Liver (tissue), 9 donors: ENCODE measurements around the gene ZNF366. TPM values are rescaled to one million over a fixed set of nuclear protein-coding genes. Genes with fewer than 3 reads are reported as not detected.

Experiments
- DNase-seq: peaks from one replicate; pipeline ENCODE4 v3.0.0-alpha.2; 2017; ENCODE audit warnings: low spot score
- H3K27ac ChIP-seq, 2 donors: one replicate each; pipeline ENCODE4 v1.7.0; 2013; ENCODE audit warnings: inconsistent platforms in 2 of 2, low read length in 2 of 2, control low read depth in 1 of 2, low read depth in 1 of 2, mild to moderate bottlenecking in 1 of 2
- H3K27me3 ChIP-seq, 4 donors: one replicate each; pipeline versions ENCODE4 v1.6.1 to v1.7.0; 2013; ENCODE audit warnings: low read length in 3 of 4, inconsistent platforms in 1 of 4, mild to moderate bottlenecking in 1 of 4, moderate library complexity in 1 of 4; ENCODE audit not compliant: control insufficient read depth in 4 of 4, insufficient read depth in 4 of 4
- H3K36me3 ChIP-seq, 4 donors: one replicate each; pipeline versions ENCODE4 v1.6.1 to v1.7.0; 2013; ENCODE audit warnings: low read length in 3 of 4, mild to moderate bottlenecking in 3 of 4, low read depth in 1 of 4, moderate library complexity in 1 of 4; ENCODE audit not compliant: control insufficient read depth in 4 of 4, insufficient read depth in 3 of 4
- H3K4me1 ChIP-seq, 4 donors: one replicate each; pipeline versions ENCODE4 v1.6.1 to v1.7.0; 2013; ENCODE audit warnings: low read length in 3 of 4, mild to moderate bottlenecking in 3 of 4, moderate library complexity in 1 of 4; ENCODE audit not compliant: control insufficient read depth in 4 of 4, insufficient read depth in 4 of 4
- H3K4me3 ChIP-seq, 3 donors: one replicate each; pipeline versions ENCODE4 v1.6.1 to v1.7.0; 2013; ENCODE audit warnings: low read length in 3 of 3, control low read depth in 1 of 3, low read depth in 1 of 3, mild to moderate bottlenecking in 1 of 3
- H3K9ac ChIP-seq, 2 donors: one replicate each; pipeline ENCODE4 v1.7.0; 2013; ENCODE audit warnings: low read length in 2 of 2, mild to moderate bottlenecking in 2 of 2, moderate library complexity in 2 of 2, control low read depth in 1 of 2, low read depth in 1 of 2
- H3K9me3 ChIP-seq, 4 donors: one replicate each; pipeline versions ENCODE4 v1.6.1 to v1.7.0; 2013; ENCODE audit warnings: low read length in 3 of 4; ENCODE audit not compliant: control insufficient read depth in 4 of 4
- CTCF ChIP-seq: fragments of 150-350 bp; IDR thresholded peaks from 2 replicates; pipeline ENCODE4 v1.5.1; 2017; ENCODE audit warnings: improper control_type of control experiment, low read depth, low read length; ENCODE audit not compliant: missing input control
- EGR1 ChIP-seq, 2 donors: IDR thresholded peaks; 2 replicates each; pipeline ENCODE4 v1.6.1; 2016 to 2018; ENCODE audit warnings: antibody characterized with exemption in 2 of 2, low read depth in 2 of 2
- FOXA1 ChIP-seq: IDR thresholded peaks from 2 replicates; pipeline ENCODE4 v1.6.1; 2016; ENCODE audit warnings: antibody characterized with exemption
- GABPA ChIP-seq, 2 donors: IDR thresholded peaks in 1 of 2; conservative IDR thresholded peaks in 1 of 2; 2 replicates each; pipeline ENCODE4 v1.6.1; 2016; ENCODE audit warnings: antibody characterized with exemption in 2 of 2, mild to moderate bottlenecking in 1 of 2, moderate library complexity in 1 of 2
- HNF4A ChIP-seq, 2 donors: conservative IDR thresholded peaks; 2 replicates each; pipeline ENCODE4 v1.6.1; 2016; ENCODE audit warnings: antibody characterized with exemption in 2 of 2, mild to moderate bottlenecking in 2 of 2
- HNF4G ChIP-seq: IDR thresholded peaks from 2 replicates; pipeline ENCODE4 v1.6.1; 2016; ENCODE audit warnings: antibody characterized with exemption
- JUND ChIP-seq, 2 donors: IDR thresholded peaks; 2 replicates each; pipeline ENCODE4 v1.6.1; 2016; ENCODE audit warnings: antibody characterized with exemption in 2 of 2
- MAX ChIP-seq: IDR thresholded peaks from 2 replicates; pipeline ENCODE4 v1.6.1; 2016; ENCODE audit warnings: antibody characterized with exemption
- NR2F2 ChIP-seq: IDR thresholded peaks from 2 replicates; pipeline ENCODE4 v1.6.1; 2016; ENCODE audit warnings: antibody characterized with exemption
- RAD21 ChIP-seq, 2 donors: IDR thresholded peaks; 2 replicates each; pipeline ENCODE4 v1.6.1; 2016; ENCODE audit warnings: antibody characterized with exemption in 2 of 2, mild to moderate bottlenecking in 2 of 2
- SP1 ChIP-seq: IDR thresholded peaks from 2 replicates; pipeline ENCODE4 v1.6.1; 2018; ENCODE audit warnings: antibody characterized with exemption, mild to moderate bottlenecking
- TAF1 ChIP-seq: conservative IDR thresholded peaks from 2 replicates; pipeline ENCODE4 v1.6.1; 2016; ENCODE audit warnings: antibody characterized with exemption, mild to moderate bottlenecking
- ZBTB33 ChIP-seq: IDR thresholded peaks from 2 replicates; pipeline ENCODE4 v1.6.1; 2016; ENCODE audit warnings: antibody characterized with exemption
- WGBS: extraction: QIAGEN DNeasy Blood & Tissue Kit; methylation state at CpG from one replicate; pipeline ENCODE4 v1.1.7; 2013; 5-methylcytosine and 5-hydroxymethylcytosine counted together
- polyA plus RNA-seq, 2 donors: library from polyadenylated mRNA; stranded (reverse) in 1 of 2; unstranded in 1 of 2; fragments of 200-250 nt in 1 of 2; fragments of >200 nt in 1 of 2; fragmentation: Nextera tagmentation in 1 of 2; extraction: Ambion mirVana in 1 of 2; gene quantifications; one replicate each; pipeline versions ENCODE4 v1.2.1 to v1.2.3, GENCODE V29; 2013 to 2015
- total RNA-seq, 2 donors: library from RNA; depleted of rRNA; stranded (reverse); fragments of >200 nt; gene quantifications; one replicate each; pipeline ENCODE4 v1.2.3, GENCODE V29; 2014
- donor health status: healthy.
- donor health status: healthy.
- donor health status: healthy.
- donor health status: healthy.
- donor health status: healthy.

The ZNF366 gene
- total and polyA plus RNA-seq, 4 donors, result 0.71 to 1.0 (median 0.75) TPM

GRCh38 chr5:72410688-72411295 lies 96.4 kb downstream of the ZNF366 start (continued):
- no peak for TF ChIP-seq SP1
- no peak for TF ChIP-seq HNF4A (conservative IDR thresholded peaks at IDR 0.05)
- TF ChIP-seq MAX, result no peak
- TF ChIP-seq FOXA1, result no peak
- TF ChIP-seq JUND (IDR thresholded peaks at IDR 0.05), result no peak

- no peaks in the 10 kb centered on the region for H3K4me1 ChIP-seq
- H3K4me3 ChIP-seq, result no peak overlapping the region
- no peak overlapping the region for H3K27ac ChIP-seq
- no peaks in the 10 kb centered on the region for H3K36me3 ChIP-seq
- H3K9me3 ChIP-seq, result no peaks in the 10 kb centered on the region
- H3K9ac ChIP-seq, result no peak overlapping the region
- DNase-seq, result no peak
- no peaks in the 10 kb centered on the region for H3K27me3 ChIP-seq
- TF ChIP-seq TAF1, result no peak
- TF ChIP-seq MAX, result no peak
- no peak for TF ChIP-seq JUND (IDR thresholded peaks at IDR 0.05)
- no peak for TF ChIP-seq HNF4A (conservative IDR thresholded peaks at IDR 0.05)
- 69% methylated on average over 4 of the region's 4 CpGs for WGBS
These were observed 98.6 kb downstream of the ZNF366 start for GRCh38 chr5:72408603-72409002.

- WGBS, result 86% methylated on average over 5 of the region's 5 CpGs
These were observed 99.1 kb downstream of the ZNF366 start for GRCh38 chr5:72408127-72408526.

GRCh38 chr5:72407541-72407940 lies 99.7 kb downstream of the ZNF366 start:
- Histone ChIP-seq H3K4me3 (no peak overlapping the region), H3K4me1 (no peaks in the 10 kb centered on the region), H3K27me3 (no peaks in the 10 kb centered on the region), H3K27ac (no peak overlapping the region), H3K9ac (no peak overlapping the region), H3K36me3 (no peaks in the 10 kb centered on the region), H3K9me3 (no peaks in the 10 kb centered on the region)
- DNase-seq, result no peak
- 79% methylated on average over 2 of the region's 2 CpGs for WGBS
- TF ChIP-seq NR2F2 (no peak), ZBTB33 (no peak), JUND (IDR thresholded peaks at IDR 0.05) (no peak), CTCF (no peak), HNF4G (no peak), GABPA (IDR thresholded peaks at IDR 0.05 in 1 of 2, conservative IDR thresholded peaks at IDR 0.05 in 1 of 2) (no peak)

More at GRCh38 chr5:72408127-72408526, 99.1 kb downstream of the ZNF366 start:
- Histone ChIP-seq H3K9ac (no peak overlapping the region), H3K4me3 (no peak overlapping the region), H3K27ac (no peak overlapping the region), H3K4me1 (no peaks in the 10 kb centered on the region), H3K36me3 (no peaks in the 10 kb centered on the region), H3K27me3 (no peaks in the 10 kb centered on the region), H3K9me3 (no peaks in the 10 kb centered on the region)
- TF ChIP-seq EGR1 (IDR thresholded peaks at IDR 0.05; ENCODE audit: low read depth in 2 of 2) (no peak), SP1 (no peak), RAD21 (IDR thresholded peaks at IDR 0.05) (no peak), TAF1 (no peak), MAX (no peak), CTCF (no peak), GABPA (IDR thresholded peaks at IDR 0.05 in 1 of 2, conservative IDR thresholded peaks at IDR 0.05 in 1 of 2) (no peak)
- no peak for DNase-seq
